Right ventricle myocardium inferior (tissue), 1 donor: ENCODE results near the gene STX4. TPM values are rescaled to one million over a fixed set of nuclear protein-coding genes. Genes with fewer than 3 reads are reported as not detected.
A peak's percentile ranks its signal among the peaks of the same experiment; 100 is the strongest.

Source experiments
- ATAC-seq: fragments of 200-7000 bp; cut with Tn5 transposase; one replicate; pipeline ENCODE4 v1.9.1; 2020; ENCODE audit warnings: mild to moderate bottlenecking, moderate library complexity
- DNase-seq: peaks from one replicate; pipeline ENCODE4 v3.0.0; 2021; ENCODE audit errors: missing footprints
- intact Hi-C: fragments of 100-400 bp; cut with DNase I; formaldehyde crosslinking; loops from one replicate; pipeline ENCODE4 v1.11.0; 2022
- long read RNA-seq: library from polyadenylated mRNA; unstranded; transcript quantifications from one replicate; pipeline ENCODE4 v2.0.0, GENCODE V29; 2021
- total RNA-seq: library from RNA; stranded (reverse); fragmentation: NEBNext Ultra II Directional; extraction: Animal tissue kit (Norgen Biotek cat#: 25700); gene quantifications from one replicate; pipeline ENCODE4 v1.2.1, GENCODE V29; 2021
- donor health status: DM: no; HTN: yes; CAD: no; lungs with severe emphysema.

Gene STX4, protein sequence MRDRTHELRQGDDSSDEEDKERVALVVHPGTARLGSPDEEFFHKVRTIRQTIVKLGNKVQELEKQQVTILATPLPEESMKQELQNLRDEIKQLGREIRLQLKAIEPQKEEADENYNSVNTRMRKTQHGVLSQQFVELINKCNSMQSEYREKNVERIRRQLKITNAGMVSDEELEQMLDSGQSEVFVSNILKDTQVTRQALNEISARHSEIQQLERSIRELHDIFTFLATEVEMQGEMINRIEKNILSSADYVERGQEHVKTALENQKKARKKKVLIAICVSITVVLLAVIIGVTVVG
- total RNA-seq: 42.3 TPM
- long read RNA-seq, transcript STX4-201 (11 exons, 1,481 nt): major isoform, 10 of 14 reads
- long read RNA-seq, partial matches to known transcripts: 2 of 14 reads
- long read RNA-seq, other reads (novel, unspliced or antisense): 2 of 14 reads

DNA sequence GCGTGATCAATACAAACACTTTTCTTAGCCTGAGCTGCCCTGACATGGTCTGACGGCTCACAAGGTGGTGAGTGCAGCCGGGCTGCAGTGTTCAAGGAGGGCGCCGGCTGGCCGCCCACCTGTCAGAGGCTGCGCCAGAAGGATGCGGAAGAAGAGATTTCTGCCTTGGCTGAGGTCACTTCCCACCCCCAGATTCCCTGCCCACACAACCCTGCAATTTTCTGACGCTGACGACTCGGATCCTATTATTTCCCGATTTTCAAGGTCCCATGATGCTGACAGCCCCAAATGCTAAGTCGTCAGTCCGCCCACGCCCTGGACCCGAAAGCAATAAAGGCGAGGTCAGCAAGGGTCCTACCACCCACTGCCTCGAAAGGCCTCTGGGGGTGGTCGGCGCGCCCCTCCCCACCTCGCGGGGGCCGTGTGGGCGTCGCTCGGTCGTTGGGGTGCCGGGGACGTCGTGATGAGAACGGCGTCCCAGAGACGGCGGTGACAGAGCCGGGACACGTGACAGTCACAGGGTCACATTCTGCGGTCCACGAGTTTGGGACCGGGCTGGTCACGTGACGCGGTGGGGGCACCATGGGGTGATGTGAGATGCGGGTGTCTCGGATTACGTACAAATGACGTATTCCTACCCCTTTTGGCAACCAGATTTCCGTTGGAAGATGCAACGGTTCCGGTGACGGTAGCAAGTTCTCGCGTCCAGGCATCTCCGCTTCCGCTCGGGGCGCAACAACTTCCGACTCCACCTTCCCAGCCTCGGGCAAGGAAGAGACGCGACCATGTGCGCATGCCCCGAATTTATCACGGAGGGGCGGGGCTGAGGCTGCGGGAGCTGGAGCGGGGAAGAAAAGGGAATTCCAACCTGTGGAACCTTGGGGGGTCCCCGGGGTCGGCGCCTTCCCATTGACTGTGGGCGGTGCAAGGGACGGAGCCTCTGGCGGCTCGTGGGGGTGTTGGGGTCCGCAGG lies at the start of gene STX4:
Gene STX4 (plus strand): TSS at position 823 of the 973 bp plus-strand sequence. CDS start 248 bp downstream, outside the sequence.
- DNase-seq (peak; percentile 99), ATAC-seq (peak; percentile 95)
- intact Hi-C loops: loop anchor here (5.0 kb wide), 1 partner anchor 76 kb away; the partner anchor contains the start of gene SETD1A

DNA sequence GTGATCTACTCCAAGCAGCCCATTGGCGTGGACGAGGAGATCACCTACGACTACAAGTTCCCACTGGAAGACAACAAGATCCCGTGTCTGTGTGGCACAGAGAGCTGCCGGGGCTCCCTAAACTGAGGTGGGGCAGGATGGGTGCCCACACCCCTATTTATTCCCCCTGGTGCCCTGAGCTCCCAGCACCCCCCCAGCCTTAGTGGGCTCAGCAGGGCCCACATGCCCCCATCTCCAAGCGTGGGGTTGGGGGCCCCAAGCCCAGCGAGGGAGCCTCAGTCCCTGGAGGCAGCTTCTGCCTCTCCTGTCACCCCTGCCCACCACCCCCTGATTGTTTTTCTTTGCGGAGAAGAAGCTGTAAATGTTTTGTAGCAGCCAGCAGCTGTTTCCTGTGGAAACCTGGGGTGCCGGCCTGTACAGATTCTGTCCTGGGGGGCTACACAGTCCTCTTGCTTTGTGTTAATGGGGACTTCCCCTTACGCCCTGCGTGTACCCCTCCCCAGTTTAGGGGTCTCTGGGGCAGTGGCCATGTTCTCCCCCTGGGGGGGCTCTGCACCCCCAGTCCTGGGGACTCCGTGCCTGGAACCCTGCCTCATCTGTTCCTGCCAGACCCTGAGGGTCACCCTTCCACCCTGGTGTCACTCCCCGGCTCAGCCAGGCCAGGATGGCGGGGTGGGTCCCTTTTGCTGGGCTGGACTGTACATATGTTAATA lies 49.3 kb upstream of the STX4 start:
- DNase-seq (no peak), ATAC-seq (no peak)
- intact Hi-C loops: loop anchor here (2.0 kb wide), 1 partner anchor 885 kb away; no protein-coding TSS in a partner anchor

- DNase-seq: peak; percentile 96
- intact Hi-C loops: loop anchor here (1.0 to 5.0 kb wide), 5 partner anchors 157 to 884 kb away; partner anchors contain the start of gene ARMC5
- ATAC-seq: peak; percentile 91
These were observed 48.5 kb upstream of the STX4 start, which contains the start of gene HSD3B7 for GRCh38 chr16:30984669-30985400. Gene HSD3B7, plus strand, starts transcription at chr16:30985207. Its CDS starts 452 bp downstream, at chr16:30985659.

DNA sequence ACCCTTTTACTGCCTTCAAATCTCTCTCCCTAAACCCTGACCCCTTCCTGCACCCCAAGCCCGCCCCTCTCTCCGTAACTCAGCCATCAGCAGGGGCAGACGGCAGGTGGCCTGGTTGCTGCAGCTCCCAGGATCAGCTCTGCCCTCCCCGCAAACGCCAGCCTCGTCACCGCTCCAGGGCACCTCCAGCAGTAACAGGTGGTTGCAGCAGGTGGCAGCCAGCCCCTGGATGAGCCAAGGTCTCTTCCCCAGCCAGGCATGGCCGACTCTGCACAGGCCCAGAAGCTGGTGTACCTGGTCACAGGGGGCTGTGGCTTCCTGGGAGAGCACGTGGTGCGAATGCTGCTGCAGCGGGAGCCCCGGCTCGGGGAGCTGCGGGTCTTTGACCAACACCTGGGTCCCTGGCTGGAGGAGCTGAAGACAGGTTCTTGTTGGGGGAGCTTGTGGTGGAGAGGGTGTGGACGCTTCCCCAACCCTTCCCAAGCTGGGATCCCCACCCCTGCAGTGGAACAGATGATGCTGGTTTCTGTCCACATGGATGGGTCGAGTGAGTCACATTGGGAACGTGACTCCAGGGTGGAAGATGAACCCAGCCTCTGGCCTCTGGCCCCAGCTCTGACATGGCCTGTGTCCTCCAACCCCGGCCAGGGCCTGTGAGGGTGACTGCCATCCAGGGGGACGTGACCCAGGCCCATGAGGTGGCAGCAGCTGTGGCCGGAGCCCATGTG lies 47.8 kb upstream of the STX4 start:
- DNase-seq (no peak), ATAC-seq (peak; percentile 16)
- intact Hi-C loops: loop anchor here (1.0 to 5.0 kb wide), 5 partner anchors 157 to 883 kb away; partner anchors contain the start of gene ARMC5

- ATAC-seq (no peak), DNase-seq (no peak)
- intact Hi-C loops: loop anchor here (5.0 kb wide), 2 partner anchors 396 to 471 kb away; partner anchors contain the start of gene ARMC5
These were observed 47.0 kb upstream of the STX4 start for GRCh38 chr16:30986129-30986991.

DNA sequence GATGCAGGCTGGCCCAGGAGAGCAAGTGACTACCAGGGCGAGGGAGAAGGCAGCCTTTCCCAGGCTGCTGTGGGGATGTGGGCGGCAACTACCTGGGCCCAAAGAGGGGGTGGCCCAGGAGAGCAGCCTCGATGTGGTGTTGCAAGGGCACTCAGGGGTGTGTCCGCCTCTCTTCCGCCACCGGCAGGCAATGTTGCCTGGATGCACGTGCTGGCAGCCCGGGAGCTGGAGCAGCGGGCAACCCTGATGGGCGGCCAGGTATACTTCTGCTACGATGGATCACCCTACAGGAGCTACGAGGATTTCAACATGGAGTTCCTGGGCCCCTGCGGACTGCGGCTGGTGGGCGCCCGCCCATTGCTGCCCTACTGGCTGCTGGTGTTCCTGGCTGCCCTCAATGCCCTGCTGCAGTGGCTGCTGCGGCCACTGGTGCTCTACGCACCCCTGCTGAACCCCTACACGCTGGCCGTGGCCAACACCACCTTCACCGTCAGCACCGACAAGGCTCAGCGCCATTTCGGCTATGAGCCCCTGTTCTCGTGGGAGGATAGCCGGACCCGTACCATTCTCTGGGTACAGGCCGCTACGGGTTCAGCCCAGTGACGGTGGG lies 45.7 kb upstream of the STX4 start:
- ATAC-seq: no peak

DNA sequence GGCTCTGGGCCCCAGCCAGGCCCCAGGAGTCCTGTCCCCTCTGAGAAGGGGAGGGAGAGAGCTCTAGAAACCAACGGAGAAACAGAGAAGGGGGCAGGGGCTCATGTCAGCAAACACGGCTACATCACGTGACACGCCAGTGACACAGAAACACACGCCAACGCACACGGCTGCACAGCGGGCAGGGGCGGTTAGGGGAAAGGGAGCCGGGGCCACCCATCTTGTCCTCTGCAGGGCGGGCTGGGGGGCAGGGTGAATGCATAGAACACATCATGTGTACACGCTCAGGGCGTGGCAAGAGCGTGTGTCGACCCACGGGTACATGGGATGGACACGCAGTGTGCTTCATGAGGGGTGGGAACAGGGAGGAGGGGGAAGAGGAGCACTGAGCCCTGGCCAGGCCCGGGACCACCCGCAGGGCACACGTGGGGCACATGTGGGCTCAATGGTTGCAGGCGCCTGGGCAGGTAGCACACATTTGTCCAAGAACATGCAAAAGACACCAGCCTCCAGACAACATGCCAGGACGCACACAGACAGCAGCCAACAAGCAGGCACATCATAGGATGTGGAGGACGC lies 43.8 kb upstream of the STX4 start:
- DNase-seq (no peak), ATAC-seq (no peak)
- intact Hi-C loops: loop anchor here (5.0 kb wide), 2 partner anchors 393 to 468 kb away; partner anchors contain the start of gene ARMC5

More for the DNA sequence above, 45.7 kb upstream of the STX4 start:
- intact Hi-C loops: loop anchor here (5.0 kb wide), 2 partner anchors 395 to 470 kb away; partner anchors contain the start of gene ARMC5
- no peak for DNase-seq

DNA sequence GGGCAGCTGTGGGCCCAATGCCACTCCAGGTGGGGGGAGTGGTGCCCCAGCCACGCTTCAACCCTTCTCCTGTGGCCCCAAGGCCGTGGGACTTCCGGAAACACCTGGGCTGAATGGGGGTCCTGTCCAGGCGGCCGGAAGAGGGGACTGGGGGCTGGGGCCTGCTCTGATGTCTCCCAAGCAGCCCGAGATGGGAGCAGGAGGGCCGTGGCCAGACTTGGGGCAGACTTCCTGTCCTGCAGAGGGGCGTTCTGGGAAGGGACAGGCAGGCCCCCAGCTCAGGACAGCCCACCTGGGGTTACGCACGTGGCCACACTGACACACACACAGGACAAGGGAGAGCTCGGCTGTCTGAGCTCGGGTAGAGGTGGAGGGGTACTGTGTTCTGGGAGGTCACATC lies 43.3 kb upstream of the STX4 start:
- no peak for DNase-seq
- intact Hi-C loops: no loop called here
- no peak for ATAC-seq

DNA sequence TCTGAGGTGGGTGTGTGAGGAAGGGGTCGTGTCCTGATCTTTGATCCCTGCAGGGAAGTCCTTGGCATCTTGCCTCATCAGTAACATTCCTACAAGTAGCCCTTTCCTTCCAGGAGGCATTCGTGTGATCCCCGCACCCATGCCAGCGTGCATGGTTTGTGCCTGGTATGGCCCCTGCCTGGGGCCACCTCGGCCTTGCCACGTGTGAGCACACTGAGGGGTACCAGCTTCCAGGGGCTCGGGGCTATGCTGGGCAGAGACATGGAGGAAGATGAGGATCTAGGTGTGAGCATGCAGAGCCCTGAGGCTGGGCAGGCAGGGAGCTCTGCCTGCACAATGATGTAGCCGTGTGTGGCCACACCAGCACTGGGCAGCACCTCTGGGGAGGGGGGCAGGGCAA lies 42.3 kb upstream of the STX4 start:
- DNase-seq: no peak
- no peak for ATAC-seq
- intact Hi-C loops: no loop called here

DNA sequence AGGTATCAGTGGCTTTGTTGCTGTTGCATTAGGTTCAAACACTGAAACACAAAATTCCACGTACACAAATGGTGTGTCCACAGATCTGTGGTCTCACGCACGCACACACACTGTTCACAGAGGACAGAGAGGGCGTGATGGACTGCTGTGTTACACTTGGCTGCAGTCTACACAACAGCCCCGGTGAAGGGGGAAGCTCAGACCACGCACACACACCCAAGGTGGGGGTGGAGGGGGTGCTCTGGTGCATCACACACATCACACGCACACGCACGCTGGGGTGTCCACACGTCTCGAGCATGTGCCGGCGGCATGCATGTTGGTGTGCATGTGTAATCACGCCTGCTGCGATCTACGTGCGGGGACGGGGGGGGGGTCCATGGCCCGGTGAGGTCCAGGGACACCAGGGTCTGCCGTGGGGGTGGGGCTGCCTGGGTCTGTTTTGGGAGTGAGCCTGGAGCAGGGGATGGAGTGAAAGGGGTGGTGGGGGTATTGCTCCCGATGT lies 41.0 kb upstream of the STX4 start:
- ATAC-seq (no peak), DNase-seq (no peak)
- intact Hi-C loops: no loop called here

DNA sequence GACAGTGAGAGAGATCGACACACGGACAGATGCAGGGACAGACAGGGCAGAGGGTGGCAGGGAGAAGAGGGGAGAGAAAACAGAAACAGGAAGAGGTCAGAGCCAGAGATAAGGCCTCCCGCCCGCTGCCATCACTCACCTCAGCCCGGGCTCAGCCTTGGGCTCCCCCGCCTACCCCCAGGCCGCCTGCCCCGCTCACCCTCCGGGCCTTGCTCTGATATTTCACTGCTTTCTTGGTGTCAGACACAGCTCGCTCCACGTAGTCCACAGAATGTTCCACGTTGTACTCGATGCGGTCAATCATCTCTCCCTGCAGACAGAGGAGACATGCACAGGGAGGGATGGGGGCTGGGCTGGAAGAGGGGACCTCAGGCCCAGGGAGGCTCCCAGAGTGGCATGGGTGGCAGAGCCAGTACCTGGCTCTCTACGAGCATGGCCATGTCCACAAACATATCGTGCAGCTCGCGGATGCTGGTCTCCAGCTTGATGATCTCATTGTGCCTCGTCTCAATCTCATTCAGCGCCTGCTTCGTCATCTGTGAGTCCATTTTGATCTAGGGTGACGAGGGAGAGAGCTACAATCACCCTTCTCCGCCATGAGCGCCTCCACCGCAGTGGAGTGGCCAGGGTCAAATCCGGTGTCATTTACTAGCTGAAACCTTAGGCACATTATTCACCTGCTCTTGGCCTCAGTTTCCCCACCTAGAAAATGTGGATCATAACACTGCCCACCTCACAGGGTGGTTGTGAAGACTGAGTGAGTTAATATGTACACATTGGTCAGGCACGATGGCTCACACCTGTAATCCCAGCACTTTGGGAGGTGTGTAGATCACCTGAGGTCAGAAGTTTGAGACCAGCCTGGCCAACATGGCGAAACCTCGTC lies 40.2 kb upstream of the STX4 start:
- intact Hi-C loops: no loop called here
- DNase-seq: no peak
- no peak for ATAC-seq

DNA sequence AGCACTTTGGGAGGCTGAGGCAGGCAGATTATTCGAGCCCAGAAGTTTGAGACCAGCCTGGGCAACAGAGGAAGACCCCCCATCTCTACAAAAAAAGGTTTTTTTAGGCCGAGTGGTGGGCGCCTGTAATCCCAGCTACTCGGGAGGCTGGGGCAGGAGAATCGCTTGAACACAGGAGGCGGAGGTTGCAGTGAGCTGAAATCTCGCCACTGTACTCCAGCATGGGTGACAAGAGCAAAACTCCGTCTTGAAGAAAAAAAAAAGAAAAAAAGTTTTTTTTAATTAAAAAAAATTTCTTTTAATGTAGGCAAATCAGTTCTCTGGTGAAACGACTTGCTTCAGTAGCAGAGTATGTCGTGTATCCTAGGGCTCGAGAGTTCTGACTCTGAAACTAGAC lies 37.4 kb upstream of the STX4 start:
- DNase-seq (no peak), ATAC-seq (no peak)
- intact Hi-C loops: loop anchor here (5.0 kb wide), 1 partner anchor 76 kb away; the partner anchor contains the start of genes ZNF646 and ZNF668

DNA sequence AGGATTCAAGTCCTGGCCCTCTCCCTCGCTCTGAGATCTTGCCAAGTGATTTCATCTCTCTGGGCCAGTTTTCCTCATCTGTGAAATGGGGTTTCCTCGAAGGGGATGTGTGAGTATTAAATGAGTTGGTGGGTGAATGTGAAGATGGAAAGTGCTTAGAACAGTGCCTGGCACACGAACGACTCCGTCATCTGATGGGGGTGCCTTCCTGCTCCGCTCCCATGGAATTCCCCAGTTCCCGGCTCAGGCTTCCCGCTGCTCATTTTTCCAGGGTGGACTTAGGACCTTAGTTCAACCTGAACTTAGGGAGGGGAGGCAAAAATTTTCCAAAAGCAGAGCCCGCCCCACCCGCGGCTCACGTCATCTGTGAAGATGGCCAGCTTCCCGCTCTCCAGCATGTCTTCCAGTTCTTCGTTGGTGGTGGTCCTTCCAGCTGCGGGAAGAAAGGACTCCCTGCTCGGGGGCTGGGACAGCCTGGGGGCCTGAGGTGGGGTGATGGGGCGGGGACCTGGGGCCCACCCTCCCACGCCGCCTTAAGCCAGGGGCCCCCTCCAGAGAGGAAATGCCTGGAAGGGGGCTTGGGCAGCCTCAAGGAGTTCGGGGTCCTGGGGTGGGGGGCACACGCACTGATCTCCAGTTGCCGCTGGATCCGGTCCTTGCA lies 36.9 kb upstream of the STX4 start:
- ATAC-seq (peak; percentile 2), DNase-seq (no peak)
- intact Hi-C loops: loop anchor here (5.0 kb wide), 1 partner anchor 76 kb away; the partner anchor contains the start of genes ZNF646 and ZNF668
